HepG2 (cell line): ENCODE results near the gene TRAPPC10. TPM values are rescaled to one million over a fixed set of nuclear protein-coding genes. Genes with fewer than 3 reads are reported as not detected.

ENCODE experiments used
- ATAC-seq: fragments of 200-7000 bp; cut with Tn5 transposase; 3 replicates; pipeline ENCODE4 v1.9.1; 2020; ENCODE audit warnings: mild to moderate bottlenecking, moderate library complexity
- BruUV-seq: library from RNA; stranded (reverse); fragments of 400-500 nt; replicated peaks from 2 replicates; lab custom pipeline; 2021; lab: Mats Ljungman, UMichigan
- CTCF ChIA-PET: fragments of 300-600 bp; formaldehyde crosslinking; extraction: SDS; loops from one replicate; lab custom pipeline; 2021; ENCODE audit warnings: low total read pairs, inconsistent platforms, low intra/inter-chr PET ratio; lab: Yijun Ruan, JAX
- POLR2A ChIA-PET: fragments of 350-600 bp; sonication (Branson Sonifier 250); formaldehyde crosslinking; loops from one replicate; lab custom pipeline; 2020; ENCODE audit warnings: antibody characterized with exemption, inconsistent platforms; lab: Yijun Ruan, JAX
- DNase-seq: peaks from one replicate; pipeline ENCODE4 v3.0.0-alpha.2; 2015; ENCODE audit warnings: low spot score
- FAIRE-seq: peaks from 3 replicates; lab custom pipeline; 2011; peaks lifted over from hg19 to GRCh38; lab: Jason Lieb, UNC
- H2AFZ ChIP-seq: one replicate; pipeline ENCODE4 v1.6.1; 2011; ENCODE audit warnings: low read length, inconsistent platforms
- H3K27ac ChIP-seq: fragments of 300-600 bp; 3 replicates; pipeline ENCODE4 v1.8.0; 2011; ENCODE audit warnings: mixed run types, mild to moderate bottlenecking, mixed read lengths, low read length, inconsistent platforms; ENCODE audit not compliant: insufficient read depth; ENCODE audit errors: extremely low read length
- H3K27me3 ChIP-seq, 2 experiments: fragments of 200-600 bp in 1 of 2; 2 replicates in 1 of 2; 3 replicates in 1 of 2; pipeline versions ENCODE4 v1.6.0 to v1.8.0; 2011; ENCODE audit warnings: low read length in 2 of 2, mild to moderate bottlenecking in 2 of 2, moderate library complexity in 2 of 2, inconsistent platforms in 1 of 2; ENCODE audit not compliant: insufficient read depth in 2 of 2, control insufficient read depth in 1 of 2
- H3K36me3 ChIP-seq, 2 experiments: fragments of 200-600 bp in 1 of 2; replicated peaks in 1 of 2; 2 replicates in 1 of 2; 3 replicates in 1 of 2; pipeline versions ENCODE4 v1.5.1 to v1.8.0; 2011; ENCODE audit warnings: low read length in 2 of 2, inconsistent platforms in 1 of 2; ENCODE audit not compliant: insufficient read depth in 2 of 2, control insufficient read depth in 1 of 2
- H3K4me1 ChIP-seq: 2 replicates; pipeline ENCODE4 v1.5.1; 2012; ENCODE audit warnings: low read length, inconsistent platforms; ENCODE audit not compliant: insufficient read depth
- H3K4me2 ChIP-seq: 2 replicates; pipeline ENCODE4 v1.6.0; 2011; ENCODE audit warnings: low read depth, low read length, inconsistent platforms
- H3K4me3 ChIP-seq, 3 experiments: fragments of 200-600 bp in 1 of 3; sonication (generic), shearing (Covaris generic) in 1 of 3; replicated peaks in 1 of 3; 2 replicates each; pipeline ENCODE4 v1.5.1; 2011 to 2016; ENCODE audit warnings: low read length in 3 of 3, inconsistent platforms in 2 of 3, low read depth in 2 of 3, mild to moderate bottlenecking in 2 of 3, control low read depth in 1 of 3, mixed read lengths in 1 of 3; ENCODE audit not compliant: insufficient read depth in 1 of 3
- H3K79me2 ChIP-seq: one replicate; pipeline ENCODE4 v1.6.1; 2011; ENCODE audit warnings: low read length, inconsistent platforms; ENCODE audit not compliant: insufficient read depth
- H3K9ac ChIP-seq: 2 replicates; pipeline ENCODE4 v1.6.0; 2011; ENCODE audit warnings: mild to moderate bottlenecking, low read depth, low read length, inconsistent platforms; ENCODE audit not compliant: insufficient read depth
- H3K9me3 ChIP-seq: 2 replicates; pipeline ENCODE4 v1.5.1; 2012; ENCODE audit warnings: mild to moderate bottlenecking, low read length
- H4K20me1 ChIP-seq: 2 replicates; pipeline ENCODE4 v1.6.0; 2011; ENCODE audit warnings: inconsistent platforms, mild to moderate bottlenecking, low read length, moderate library complexity; ENCODE audit not compliant: insufficient read depth
- ARID2 ChIP-seq: sonication (generic); formaldehyde crosslinking; IDR thresholded peaks from 2 replicates; pipeline ENCODE4 v1.8.1; 2022; ENCODE audit warnings: mild to moderate bottlenecking, missing genetic modification reagents, borderline replicate concordance
- BCL6 ChIP-seq: IDR thresholded peaks from 2 replicates; pipeline ENCODE4 v1.6.1; 2016; ENCODE audit warnings: missing genetic modification reagents, missing compliant biosample characterization
- GTF2F1 ChIP-seq: fragments of 150-350 bp; IDR thresholded peaks from 2 replicates; pipeline ENCODE4 v1.6.1; 2014; ENCODE audit warnings: low read length
- ONECUT2 ChIP-seq: sonication (generic); formaldehyde crosslinking; IDR thresholded peaks from 2 replicates; pipeline ENCODE4 v1.4.0; 2020; ENCODE audit warnings: missing genetic modification reagents
- RBAK ChIP-seq: sonication (generic); formaldehyde crosslinking; IDR thresholded peaks from 2 replicates; pipeline ENCODE4 v1.5.1; 2020; ENCODE audit warnings: mild to moderate bottlenecking, missing genetic modification reagents
- RBM22 ChIP-seq: fragments of 200-400 bp; formaldehyde crosslinking; optimal IDR thresholded peaks from 2 replicates; pipeline ENCODE3; 2017; ENCODE audit warnings: mild to moderate bottlenecking, low read length, moderate library complexity
- SRY ChIP-seq: sonication (generic); formaldehyde crosslinking; IDR thresholded peaks from 2 replicates; pipeline ENCODE4 v1.8.0; 2022; ENCODE audit warnings: mild to moderate bottlenecking, missing genetic modification reagents
- WGBS: methylation state at CpG from one replicate; pipeline ENCODE4 v1.1.6; 2017; ENCODE audit warnings: low lambda C conversion rate; 5-methylcytosine and 5-hydroxymethylcytosine counted together
- in situ Hi-C: cut with HindIII; loops from 2 replicates; pipeline ENCODE4 v1.10.0; 2017; ENCODE audit warnings: low pct_unique_long_range_greater_than_20kb; ENCODE audit not compliant: extremely low pct_ligation_motif_present
- intact Hi-C: fragments of 100-400 bp; cut with micrococcal nuclease; formaldehyde crosslinking; loops from one replicate; pipeline ENCODE4 v1.10.0; 2022; ENCODE audit not compliant: unreplicated experiment
- polyA plus RNA-seq, 8 experiments: library from polyadenylated mRNA; depleted of rRNA in 3 of 8; stranded (reverse) in 7 of 8; unstranded in 1 of 8; fragments of >200 nt; fragmentation: Illumina TruSeq in 4 of 8; extraction: Trizol in 4 of 8; gene quantifications; 2 replicates each; pipeline versions ENCODE4 v1.2.1 to v1.2.3, GENCODE V29; 2011 to 2016; ENCODE audit warnings: low read depth in 4 of 8, missing spikeins in 1 of 8, mixed read lengths in 1 of 8; ENCODE audit not compliant: insufficient read depth in 1 of 8
- total RNA-seq, 5 experiments: library from RNA; depleted of rRNA; stranded (reverse); fragments of >200 nt; fragmentation: Illumina TruSeq; extraction: Trizol; gene quantifications; 2 replicates each; pipeline ENCODE4 v1.2.3, GENCODE V29; 2016; ENCODE audit warnings: low read depth in 1 of 5
- TF ChIP-seq, protein P1 (sequence below): sonication (generic); formaldehyde crosslinking; IDR thresholded peaks from 2 replicates; pipeline ENCODE4 v1.8.1; 2022; ENCODE audit warnings: low read depth, mild to moderate bottlenecking, missing genetic modification reagents
- TF ChIP-seq, protein P2 (sequence below): sonication (generic); formaldehyde crosslinking; IDR thresholded peaks from 2 replicates; pipeline ENCODE4 v1.5.1; 2020; ENCODE audit warnings: mild to moderate bottlenecking, missing genetic modification reagents, moderate library complexity

Gene TRAPPC10
- total and polyA plus RNA-seq, 2 of the 13 experiments (the other 11 are each of a cell fraction or from before 2014, with no cell fraction given), result 10.6 to 16.5 TPM

DNA sequence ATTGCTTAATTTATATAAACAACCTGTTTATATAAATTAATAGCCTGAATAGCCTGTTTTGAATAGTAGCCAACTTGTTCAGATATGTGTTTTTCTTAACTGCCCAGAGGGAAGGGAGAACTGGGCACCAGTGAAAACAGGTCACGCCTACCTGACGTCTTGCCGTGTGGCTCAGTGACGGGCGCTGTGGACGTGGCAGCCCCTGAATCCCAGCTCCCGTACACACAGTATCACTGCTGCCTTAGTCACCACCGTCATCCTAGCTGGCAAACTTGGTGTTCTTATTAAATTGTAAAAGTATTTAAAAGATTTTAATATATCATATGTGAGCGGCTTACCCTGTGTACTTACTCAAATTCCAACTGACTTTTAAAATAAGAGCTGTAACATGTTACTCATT, 35.4 kb upstream of the TRAPPC10 start:
- H2AFZ ChIP-seq, result no peak overlapping the region
- H3K79me2 ChIP-seq, result no peaks in the 10 kb centered on the region
- intact Hi-C loops, result no loop called here
- H3K36me3 ChIP-seq, result peaks cover 4 to 14% of the 10 kb centered on the region in 2 experiments; a peak in 4 of 5 replicates
- H3K27me3 ChIP-seq, result no peaks in the 10 kb centered on the region
- POLR2A ChIA-PET, result no interaction called here
- TF ChIP-seq, protein P1, sequence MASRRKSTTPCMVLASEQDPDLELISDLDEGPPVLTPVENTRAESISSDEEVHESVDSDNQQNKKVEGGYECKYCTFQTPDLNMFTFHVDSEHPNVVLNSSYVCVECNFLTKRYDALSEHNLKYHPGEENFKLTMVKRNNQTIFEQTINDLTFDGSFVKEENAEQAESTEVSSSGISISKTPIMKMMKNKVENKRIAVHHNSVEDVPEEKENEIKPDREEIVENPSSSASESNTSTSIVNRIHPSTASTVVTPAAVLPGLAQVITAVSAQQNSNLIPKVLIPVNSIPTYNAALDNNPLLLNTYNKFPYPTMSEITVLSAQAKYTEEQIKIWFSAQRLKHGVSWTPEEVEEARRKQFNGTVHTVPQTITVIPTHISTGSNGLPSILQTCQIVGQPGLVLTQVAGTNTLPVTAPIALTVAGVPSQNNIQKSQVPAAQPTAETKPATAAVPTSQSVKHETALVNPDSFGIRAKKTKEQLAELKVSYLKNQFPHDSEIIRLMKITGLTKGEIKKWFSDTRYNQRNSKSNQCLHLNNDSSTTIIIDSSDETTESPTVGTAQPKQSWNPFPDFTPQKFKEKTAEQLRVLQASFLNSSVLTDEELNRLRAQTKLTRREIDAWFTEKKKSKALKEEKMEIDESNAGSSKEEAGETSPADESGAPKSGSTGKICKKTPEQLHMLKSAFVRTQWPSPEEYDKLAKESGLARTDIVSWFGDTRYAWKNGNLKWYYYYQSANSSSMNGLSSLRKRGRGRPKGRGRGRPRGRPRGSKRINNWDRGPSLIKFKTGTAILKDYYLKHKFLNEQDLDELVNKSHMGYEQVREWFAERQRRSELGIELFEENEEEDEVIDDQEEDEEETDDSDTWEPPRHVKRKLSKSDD (CRISPR knock-in tag), result no peak
- TF ChIP-seq SRY (no peak), RBM22 (no peak), GTF2F1 (no peak), BCL6 (no peak), RBAK (no peak), ONECUT2 (CRISPR knock-in tag) (no peak), ARID2 (no peak)
- TF ChIP-seq, protein P2, sequence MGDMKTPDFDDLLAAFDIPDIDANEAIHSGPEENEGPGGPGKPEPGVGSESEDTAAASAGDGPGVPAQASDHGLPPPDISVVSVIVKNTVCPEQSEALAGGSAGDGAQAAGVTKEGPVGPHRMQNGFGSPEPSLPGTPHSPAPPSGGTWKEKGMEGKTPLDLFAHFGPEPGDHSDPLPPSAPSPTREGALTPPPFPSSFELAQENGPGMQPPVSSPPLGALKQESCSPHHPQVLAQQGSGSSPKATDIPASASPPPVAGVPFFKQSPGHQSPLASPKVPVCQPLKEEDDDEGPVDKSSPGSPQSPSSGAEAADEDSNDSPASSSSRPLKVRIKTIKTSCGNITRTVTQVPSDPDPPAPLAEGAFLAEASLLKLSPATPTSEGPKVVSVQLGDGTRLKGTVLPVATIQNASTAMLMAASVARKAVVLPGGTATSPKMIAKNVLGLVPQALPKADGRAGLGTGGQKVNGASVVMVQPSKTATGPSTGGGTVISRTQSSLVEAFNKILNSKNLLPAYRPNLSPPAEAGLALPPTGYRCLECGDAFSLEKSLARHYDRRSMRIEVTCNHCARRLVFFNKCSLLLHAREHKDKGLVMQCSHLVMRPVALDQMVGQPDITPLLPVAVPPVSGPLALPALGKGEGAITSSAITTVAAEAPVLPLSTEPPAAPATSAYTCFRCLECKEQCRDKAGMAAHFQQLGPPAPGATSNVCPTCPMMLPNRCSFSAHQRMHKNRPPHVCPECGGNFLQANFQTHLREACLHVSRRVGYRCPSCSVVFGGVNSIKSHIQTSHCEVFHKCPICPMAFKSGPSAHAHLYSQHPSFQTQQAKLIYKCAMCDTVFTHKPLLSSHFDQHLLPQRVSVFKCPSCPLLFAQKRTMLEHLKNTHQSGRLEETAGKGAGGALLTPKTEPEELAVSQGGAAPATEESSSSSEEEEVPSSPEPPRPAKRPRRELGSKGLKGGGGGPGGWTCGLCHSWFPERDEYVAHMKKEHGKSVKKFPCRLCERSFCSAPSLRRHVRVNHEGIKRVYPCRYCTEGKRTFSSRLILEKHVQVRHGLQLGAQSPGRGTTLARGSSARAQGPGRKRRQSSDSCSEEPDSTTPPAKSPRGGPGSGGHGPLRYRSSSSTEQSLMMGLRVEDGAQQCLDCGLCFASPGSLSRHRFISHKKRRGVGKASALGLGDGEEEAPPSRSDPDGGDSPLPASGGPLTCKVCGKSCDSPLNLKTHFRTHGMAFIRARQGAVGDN (CRISPR knock-in tag), result no peak
- no TSS peak for BruUV-seq
- H3K27ac ChIP-seq, result no peak overlapping the region
- peaks cover 17% of the 10 kb centered on the region for H3K4me1 ChIP-seq
- H3K9ac ChIP-seq, result no peak overlapping the region
- no peak for DNase-seq
- FAIRE-seq, result no peak
- H3K4me3 ChIP-seq, result no peak overlapping the region
- no peak overlapping the region for H3K4me2 ChIP-seq
- H4K20me1 ChIP-seq, result no peaks in the 10 kb centered on the region
- 94% methylated on average over 9 of the region's 9 CpGs for WGBS
- no peak for ATAC-seq
- CTCF ChIA-PET, result interaction anchor here (2.3 kb wide), 1 partner anchor 166 kb away, joined by 11 read pairs; no protein-coding TSS in a partner anchor
- H3K9me3 ChIP-seq, result no peaks in the 10 kb centered on the region
- in situ Hi-C loops, result no loop called here
